MV-4-11 (cell line): ENCODE results near the gene PPT2.
A peak's percentile ranks its signal among the peaks of the same experiment; 100 is the strongest.
"Not testable (repeated sequence)": the region's sequence is repeated elsewhere in the genome, so short reads cannot be mapped to it uniquely, and the experiment has no call there.

Experiments
- DNase-seq: peaks from one replicate; lab custom pipeline; 2025; lab: John Stamatoyannopoulos, UW

PPT2 gene

DNA sequence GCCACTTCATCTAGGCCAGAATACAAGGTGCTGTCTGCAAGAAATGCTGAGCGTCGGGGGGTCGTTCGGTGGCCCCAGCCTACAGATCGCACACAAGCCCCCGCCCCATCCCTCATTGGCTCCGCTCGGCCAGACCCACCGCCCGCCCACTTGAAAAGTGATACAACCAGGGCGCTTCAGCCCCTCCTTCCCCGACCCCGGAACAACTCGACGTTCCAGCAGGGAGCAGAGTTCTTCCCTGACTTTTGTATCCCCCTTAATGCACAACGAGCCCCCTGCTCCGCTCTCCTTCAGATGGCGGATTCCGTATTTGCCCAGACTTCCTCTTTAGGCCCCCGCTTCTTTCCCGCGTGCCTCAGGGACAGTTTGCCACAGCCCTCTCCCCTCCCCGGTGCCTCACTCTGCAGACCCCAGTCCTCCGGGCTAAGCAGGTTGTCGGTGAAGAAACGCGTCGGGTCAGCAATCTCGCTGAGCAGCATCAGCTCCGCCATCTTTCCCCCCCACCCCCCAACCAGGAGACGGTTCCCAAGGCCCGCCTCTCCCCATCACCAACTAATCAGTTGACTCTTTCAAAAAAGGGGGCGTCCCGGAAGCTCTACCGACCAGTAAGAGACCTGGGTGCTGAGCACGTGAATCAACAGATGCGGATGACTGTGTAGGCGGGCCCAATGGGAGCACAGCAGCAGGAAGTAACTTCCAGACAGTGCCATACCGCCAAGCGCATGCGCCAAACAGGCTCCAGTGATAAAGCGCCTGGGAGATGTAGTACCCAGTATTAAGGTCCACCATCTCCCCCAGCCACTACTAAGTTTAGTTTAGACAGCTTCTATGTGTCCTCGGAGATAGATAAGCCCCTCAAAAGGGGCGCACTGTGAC is 26.0 kb upstream of the PPT2 start, which contains the start of gene ATF6B:
Gene ATF6B (minus strand): TSS at position 530 of the 876 bp plus-strand sequence. CDS start 39 bp downstream, at position 491.
- peak; percentile 100 for DNase-seq

DNA sequence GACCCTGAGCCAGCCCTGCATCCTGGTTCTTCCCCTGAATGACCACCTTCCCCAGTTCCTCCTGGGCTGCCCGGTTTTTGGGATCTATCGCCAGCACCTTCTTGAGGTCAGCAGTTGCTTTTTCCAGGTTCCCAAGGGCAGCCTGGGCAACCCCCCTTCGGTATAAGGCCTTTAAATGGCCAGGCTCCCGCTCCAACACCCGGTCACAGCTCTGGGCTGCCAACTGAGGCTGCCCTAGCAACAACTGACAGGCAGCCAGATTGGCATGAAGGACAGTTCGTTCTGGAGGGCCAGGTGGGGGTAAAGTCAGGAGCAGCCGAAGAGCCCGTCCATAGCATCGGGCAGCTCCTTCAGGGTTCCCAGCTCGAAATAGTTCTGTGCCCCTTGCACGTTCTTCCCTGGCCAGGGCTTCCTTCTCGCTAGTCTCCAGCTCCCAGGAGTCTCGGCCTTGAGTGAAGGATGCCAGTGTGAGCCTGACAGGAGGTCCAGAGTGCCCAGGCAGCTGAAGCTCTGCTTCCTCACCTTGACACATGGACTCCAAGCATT is 25.1 kb upstream of the PPT2 start:
- DNase-seq: no peak

DNA sequence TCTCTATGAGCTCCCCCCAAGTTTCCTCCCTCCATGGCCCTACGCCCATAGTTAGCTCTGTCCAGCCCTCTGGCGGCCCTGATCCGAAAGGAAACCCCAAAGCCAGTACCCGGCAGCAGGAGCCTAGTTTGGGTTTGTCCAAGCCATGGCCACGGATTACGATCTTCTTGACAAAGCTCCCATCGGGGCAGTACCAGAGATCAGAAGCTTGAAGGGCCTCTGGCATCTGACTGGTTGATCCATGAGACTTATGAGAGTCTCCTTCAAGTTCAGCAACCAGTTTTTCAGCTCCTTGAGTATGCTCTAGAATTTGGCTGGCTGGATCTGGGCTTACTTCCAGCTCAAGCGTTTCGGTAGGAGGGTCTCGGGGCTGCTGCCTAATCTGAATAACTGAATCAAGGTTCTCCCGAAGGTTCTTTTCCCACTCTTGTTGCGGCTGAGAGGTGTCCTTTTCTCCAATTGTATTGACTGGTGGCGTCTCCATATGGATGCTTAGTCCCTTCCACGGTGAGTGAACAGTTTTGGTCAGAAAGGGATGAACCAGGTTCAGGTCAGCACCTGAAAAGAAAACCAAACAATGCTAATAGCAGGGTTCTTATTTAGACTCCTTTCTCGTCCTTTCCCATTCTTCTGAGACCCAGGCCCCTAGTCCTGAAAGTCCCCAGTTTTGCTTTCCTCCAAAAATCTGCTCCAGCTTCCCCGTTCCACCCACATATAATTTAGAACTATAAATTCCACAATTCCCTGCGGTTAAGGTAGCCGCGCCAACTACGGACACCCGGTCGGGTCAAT is 24.4 kb upstream of the PPT2 start:
- DNase-seq: no peak

DNA sequence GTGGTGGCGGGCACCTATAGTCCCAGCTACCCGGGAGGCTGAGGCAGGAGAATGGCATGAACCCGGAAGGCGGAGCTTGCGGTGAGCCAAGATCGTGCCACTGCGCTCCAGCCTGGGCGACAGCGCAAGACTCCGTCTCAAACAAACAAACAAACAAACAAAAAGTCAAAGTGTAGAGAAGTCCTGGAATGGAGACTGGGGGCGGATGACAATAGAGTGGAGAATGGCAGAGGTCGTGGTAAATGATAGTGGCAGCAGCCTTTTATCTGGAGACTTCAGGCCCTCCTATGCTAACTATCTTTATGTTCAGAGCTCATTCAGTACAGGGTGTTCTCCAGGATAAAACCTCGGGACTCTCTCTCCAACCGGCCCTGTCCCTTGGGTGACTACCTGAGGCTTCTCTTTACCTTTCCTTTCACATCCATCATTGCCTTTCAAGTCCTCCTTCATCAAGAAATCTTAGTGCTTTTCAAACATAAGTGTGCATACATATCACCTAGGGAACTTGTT is 22.4 kb upstream of the PPT2 start:
- DNase-seq: no peak

DNA sequence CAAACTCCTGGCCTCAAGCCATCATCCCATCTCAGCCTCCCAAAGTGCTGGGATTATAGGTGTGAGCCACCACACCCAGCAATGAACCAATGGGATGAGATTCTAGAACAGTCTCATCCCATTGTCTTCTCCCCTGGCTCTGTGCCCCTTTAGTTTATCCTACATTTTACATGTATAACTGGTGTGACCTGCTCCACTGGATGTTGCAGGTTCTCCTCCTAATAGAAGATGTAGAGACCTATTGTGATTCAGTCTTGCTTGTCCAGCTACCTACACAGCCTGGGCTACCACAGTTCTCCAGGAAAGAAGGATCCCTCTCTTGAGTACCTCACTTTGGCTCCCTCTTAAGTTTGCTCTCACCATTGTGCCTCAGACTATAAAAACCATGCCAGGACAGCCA is 21.8 kb upstream of the PPT2 start:
- no peak for DNase-seq

DNA sequence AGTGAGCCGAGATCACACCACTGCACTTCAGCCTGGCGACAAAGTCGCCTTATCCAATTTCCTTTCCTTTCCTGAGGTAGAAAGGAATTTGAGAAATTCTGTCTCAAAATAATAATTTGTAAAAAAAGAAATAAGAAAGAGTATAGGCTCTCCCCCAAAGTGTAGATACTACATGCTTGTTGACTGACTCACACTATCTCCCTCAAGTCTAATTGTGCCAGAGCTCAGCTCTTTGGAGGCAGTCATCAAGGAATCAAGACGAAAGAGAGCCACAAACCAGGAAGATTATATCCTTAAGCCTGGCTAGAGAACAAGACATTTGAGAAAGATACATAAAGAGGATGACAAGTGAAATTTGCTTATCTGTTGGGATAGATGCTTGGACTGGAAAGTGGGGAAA is 20.2 kb upstream of the PPT2 start:
- no peak for DNase-seq

DNA sequence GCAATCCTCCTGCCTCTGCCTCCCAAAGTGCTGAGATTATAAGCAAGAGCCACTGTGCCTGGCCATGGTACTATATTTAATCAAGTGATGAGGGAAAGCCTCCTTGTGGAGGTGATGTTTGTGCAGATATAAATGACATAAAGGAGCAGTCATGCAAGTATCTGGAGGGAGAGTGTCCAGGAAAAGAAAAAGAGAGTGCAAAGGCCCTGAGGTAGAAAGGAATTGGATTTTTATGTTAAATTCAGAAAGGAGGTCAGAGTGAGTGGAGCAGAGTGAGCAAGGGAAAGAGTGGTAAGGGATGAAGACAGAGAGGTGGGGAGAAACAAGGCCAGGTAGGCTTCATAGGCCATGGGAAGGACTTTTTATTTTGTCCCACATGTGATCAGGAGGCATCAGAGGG is 16.5 kb upstream of the PPT2 start:
- DNase-seq: no peak

DNA sequence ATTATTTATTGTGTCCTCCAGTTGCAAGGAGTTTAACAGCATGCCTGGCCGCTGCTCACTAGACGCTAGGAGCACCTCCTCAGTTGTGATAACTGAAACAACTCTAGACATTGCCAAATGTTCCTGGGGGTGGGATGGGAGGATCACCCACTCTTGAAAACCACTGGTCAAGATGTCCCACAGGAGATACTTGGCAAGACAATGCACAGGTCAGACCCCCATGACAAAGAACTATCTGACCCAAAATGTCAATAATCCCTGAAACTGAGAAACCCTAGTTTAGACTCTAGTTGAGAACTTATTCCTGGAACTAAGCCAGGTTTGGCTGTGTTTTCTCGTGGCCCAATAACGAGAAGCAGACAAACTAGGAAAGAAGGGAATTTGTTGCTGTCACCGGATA is 14.4 kb upstream of the PPT2 start:
- no peak for DNase-seq

DNA sequence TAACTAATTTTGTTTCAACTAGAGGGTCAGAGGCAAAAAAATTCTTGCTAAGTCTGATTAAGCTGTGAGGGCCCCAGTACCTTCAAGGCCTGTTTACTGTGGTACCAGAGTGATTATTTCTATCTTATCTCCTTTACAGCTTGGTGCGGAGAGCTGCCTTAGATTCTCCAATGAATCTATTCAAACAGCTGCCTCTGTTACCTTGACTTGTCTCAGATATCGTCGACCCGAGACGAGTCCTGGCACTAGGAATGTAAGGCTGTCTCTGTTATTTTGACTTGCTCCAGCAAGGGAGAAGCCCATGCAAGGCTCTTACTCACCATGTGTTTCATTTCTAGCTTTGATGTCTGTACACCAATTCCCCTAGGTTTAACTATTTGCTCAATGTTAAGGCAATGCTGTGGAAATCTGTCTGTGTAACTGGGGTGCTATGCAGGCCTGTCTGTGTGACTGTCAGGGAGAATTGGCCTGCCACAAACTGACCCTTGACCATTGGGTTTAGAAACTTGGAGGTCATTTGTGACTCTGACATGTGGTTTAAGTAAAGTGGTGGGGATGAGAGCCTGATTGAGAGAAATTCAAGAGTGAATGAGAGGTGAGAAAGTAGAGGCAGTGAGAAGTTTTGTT is 13.4 kb upstream of the PPT2 start:
- DNase-seq: no peak

DNA sequence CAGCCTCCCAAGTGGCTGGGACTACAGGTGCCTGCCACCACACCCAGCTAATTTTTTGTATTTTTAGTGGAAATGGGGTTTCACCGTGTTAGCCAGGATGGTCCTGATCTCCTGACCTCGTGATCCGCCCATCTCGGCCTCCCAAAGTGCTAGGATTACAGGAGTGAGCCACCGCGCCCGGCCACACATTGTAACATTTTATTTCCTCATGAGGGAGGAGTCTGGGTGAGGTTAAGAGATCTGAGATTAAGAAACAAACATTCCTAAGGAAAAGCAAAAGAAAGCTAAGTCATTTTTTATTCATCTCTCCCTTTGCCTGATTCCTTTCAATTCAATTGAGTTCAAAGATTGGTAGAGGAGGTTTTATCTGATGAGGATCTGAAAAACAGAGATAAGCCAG is 9.7 kb upstream of the PPT2 start:
- DNase-seq: not testable (repeated sequence)

DNA sequence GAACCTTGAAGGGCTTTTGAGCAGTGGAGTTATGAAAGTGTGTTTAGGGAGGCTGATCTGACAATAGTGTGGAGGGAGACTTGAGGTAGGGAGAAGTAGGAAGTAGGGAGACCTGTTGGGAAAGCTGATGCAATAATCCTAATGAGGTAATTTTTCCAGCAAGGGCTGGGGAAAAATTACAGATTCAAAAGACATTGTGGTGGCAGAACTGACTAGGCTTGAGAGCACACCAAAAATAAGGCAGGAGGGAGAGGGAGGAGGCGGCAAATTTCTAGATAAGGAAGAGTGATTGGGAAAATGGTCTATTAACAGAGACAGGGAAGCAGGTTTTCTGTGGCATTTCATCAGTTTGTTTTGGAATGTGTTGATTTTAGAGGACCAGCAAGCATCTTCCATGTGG is 7.7 kb upstream of the PPT2 start:
- DNase-seq: no peak

DNA sequence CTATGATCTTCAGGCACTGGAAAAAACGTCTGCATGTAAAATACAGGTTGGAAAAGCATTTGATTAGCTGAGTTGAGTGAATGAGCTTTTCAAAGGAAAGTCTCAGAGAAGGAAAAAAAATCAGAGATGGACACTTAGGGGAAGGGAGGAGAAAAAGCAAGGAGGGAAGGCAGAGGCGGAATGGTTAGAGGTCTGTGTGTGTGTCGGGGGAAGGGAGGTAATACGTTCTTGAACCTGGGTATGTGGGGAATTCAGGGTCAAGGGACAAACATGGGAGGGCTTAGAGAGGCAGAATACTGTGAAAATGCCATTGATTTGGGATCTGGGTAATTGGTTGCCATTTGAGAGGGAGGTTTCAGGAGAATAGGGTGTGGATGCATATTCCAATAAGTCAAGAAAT is 7.3 kb upstream of the PPT2 start:
- DNase-seq: no peak

DNA sequence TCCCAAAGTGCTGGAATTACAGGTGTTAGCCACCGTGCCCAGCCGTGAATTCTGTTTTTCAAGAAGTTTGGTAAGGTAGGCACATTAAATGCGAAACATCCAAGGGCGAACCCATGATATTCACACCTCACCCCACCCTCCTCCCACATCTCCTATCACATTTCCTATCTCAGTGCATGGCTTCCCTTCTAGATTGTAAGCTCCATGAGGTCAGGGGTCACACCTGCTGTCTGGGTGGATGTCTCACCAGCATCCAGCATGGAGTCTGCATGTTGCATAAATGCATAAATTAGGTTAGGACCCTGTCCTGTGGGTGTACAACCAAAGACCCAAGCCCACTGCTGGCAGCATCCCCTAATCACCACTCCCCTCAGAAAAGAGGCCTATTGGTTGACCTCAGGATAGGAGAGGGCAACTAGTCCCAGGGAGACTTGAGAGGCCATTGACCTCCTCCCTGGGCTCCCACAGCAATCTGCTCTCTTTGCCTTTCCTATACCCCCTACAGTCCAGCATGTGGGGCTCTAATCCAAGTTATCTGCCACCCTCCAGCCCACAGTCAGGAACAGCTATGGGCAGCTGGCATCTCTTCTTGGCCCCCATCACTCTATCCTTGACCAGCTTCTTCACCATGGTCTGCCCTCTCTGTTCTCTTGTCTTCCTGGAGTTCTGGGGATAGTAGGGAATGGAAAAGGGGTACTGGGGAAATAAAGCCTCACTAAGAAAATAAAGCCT is 6.4 kb upstream of the PPT2 start:
- no peak for DNase-seq

DNA sequence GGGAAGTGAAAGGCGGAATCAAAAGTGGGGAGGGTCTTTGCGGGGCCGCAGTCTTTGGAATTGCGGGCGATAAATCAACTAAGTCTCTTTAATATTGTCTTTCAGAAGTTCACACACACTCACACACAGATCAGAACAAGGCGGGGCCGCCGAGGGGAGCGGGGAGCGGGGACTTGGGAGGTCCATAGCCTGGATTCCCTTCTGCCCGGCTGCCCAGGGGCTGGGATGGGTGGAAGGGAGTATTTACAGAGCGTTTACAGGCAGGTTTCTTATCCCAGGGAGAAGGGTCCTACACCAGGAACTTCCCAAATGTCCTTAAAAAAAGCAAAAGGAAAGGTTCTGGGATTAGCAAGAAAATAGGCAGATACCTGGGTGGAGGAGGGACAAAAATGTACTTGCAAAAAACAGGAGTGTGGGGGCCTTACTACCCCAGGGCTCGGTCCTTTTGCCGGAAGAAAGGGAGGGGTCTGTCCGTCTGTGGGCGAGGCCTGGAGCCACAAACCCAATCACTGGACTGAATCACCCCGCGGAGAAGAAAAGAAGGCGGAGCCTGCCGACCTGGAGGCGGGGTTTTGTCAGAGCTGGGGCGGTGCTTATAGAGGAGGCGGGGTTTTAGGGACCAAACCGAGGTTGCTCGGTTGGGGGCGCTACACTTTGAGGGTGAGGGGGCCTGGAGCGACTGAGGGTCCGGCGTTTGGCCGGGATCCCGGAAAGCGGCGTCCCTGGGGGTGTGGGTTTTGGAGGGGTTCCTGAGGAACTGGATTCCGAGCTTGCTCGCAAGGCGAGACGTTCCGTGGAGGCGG is 5.5 kb upstream of the PPT2 start:
- no peak for DNase-seq

DNA sequence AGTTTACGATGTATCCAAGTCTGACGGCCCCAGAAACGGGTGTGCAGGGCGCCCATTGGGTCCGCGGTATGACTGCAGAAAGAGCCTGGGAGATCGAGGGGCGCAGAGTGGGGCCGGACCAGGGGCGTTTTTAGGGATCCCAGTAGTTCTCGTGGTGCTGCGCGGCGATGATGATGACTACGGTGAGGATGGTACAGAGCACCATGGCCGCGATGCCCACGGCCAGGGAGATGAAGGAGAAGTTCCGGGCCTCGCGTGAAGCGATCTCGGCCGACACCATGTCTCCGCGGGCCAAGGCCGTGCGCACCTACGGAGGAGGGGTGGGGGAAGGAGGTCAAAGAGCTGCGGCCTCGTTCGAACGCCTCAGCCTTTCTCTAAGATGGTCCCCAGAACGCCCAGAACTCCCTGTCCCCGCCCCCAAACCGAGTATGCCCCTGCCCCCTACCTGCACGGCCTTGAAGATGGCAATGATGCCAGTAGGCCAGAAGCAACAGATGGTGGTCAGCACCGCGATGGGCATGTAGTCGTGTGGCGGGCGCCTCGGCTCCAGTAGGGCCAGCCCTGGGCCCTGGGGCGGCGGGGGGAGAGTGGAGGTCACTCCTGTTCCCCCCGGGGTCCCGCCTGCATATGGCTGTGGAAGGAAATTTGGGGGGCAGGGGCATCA is 4.7 kb upstream of the PPT2 start:
- no peak for DNase-seq

DNA sequence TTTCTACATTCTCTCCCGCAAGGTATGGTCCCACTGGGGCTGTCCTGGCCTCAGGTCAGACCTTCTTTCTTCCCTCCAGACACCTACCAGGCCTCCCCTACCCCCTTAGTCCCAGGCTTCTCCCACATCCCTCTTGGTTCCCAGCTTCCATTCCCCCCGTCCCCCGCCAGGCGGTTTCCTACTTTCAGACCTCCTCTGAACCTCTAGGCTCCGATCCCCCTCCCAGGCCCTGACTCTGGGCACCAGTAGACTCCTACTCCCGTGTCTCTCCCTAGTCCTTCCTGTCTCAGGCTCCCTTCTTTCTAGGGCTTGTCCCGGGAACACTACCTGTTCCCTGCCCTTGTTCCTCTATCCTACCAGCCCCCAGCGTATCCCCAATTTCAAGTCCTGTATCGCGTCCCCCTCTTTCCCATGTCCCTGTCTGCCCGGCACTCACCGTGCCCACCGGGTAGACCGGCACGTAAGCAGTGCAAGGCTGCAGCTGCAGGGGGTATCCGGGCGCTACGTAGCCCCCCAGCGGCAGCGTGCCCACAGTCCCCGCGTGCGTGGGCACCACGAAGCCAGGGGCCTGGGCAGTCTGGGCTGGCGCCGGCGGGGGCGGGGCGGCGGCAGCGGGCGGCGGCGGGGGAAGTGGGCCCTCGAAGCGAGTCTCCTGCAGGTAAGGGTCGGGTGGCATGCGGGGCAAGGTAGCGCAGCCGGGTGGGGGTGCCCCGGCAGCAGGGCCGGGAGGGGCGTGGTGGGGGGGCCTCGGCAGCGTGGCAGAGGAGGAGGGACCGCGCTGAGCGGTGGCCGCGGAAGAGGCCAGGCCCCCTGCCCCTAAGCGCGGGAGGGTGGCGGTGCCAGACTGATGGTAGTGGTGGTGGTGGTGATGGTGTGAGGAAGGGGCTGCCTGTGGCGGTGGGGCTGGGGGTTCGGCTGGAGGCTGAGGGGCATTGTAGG is 3.7 kb upstream of the PPT2 start:
- DNase-seq: no peak

DNA sequence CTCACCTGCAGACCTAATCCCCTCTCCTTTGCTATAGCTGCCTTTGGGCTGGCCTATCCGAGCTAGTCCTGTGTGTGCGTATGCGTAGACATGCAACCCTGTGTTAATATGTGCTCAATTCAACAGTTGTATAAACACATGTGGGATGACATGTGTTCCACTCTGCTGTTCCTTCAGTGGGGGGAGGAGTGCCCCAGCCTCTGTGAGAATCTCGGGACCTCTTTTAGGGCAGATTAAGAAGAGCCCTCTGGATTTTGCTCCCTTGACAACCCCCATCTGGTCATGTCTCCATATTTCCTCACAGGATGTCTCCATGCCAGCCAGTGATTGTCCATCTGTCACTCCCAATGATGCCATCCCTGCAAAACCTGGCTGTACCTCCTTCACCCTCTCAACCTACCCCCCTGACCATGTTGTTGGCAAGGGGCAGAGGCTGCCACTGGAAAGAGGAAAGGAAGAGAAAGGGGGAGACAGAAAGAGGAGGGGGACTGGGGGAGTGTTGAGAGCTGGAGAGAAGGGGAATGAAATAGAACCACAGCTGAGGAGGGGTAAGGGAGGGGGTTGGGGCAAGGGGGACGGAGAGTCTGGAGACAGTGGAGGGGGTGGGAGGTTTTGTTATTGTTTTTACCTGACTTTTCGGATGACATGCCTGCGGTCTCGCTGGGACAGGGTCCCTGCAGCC is 2.6 kb upstream of the PPT2 start:
- no peak for DNase-seq
